Ishikawa (cell line): Measurements from ENCODE around the gene KPTN.

ENCODE experiments used
- CEBPB ChIP-seq: IDR thresholded peaks from 2 replicates; pipeline ENCODE4 v1.6.1; 2012
- CREB1 ChIP-seq: IDR thresholded peaks from 2 replicates; pipeline ENCODE4 v1.6.1; 2012; ENCODE audit warnings: low read depth
- EGR1 ChIP-seq: IDR thresholded peaks from 2 replicates; pipeline ENCODE4 v1.6.1; 2012
- EP300 ChIP-seq: IDR thresholded peaks from 2 replicates; pipeline ENCODE4 v1.6.1; 2012; ENCODE audit warnings: borderline replicate concordance
- FOXM1 ChIP-seq: IDR thresholded peaks from 2 replicates; pipeline ENCODE4 v1.6.1; 2012; ENCODE audit warnings: low read depth, borderline replicate concordance
- MAX ChIP-seq: IDR thresholded peaks from 2 replicates; pipeline ENCODE4 v1.6.1; 2012
- NFIC ChIP-seq: IDR thresholded peaks from 2 replicates; pipeline ENCODE4 v1.6.1; 2012
- RAD21 ChIP-seq: IDR thresholded peaks from 2 replicates; pipeline ENCODE4 v1.6.1; 2012; ENCODE audit warnings: low read depth
- REST ChIP-seq: IDR thresholded peaks from 2 replicates; pipeline ENCODE4 v1.6.1; 2012; ENCODE audit warnings: low read depth, mild to moderate bottlenecking
- TAF1 ChIP-seq: IDR thresholded peaks from 2 replicates; pipeline ENCODE4 v1.6.1; 2012; ENCODE audit warnings: low read depth, mild to moderate bottlenecking
- TCF12 ChIP-seq: IDR thresholded peaks from 2 replicates; pipeline ENCODE4 v1.6.1; 2012; ENCODE audit warnings: low read depth
- TEAD4 ChIP-seq: IDR thresholded peaks from 2 replicates; pipeline ENCODE4 v1.6.1; 2012
- USF1 ChIP-seq: IDR thresholded peaks from 2 replicates; pipeline ENCODE4 v1.6.1; 2012
- YY1 ChIP-seq: IDR thresholded peaks from 2 replicates; pipeline ENCODE4 v1.6.1; 2012; ENCODE audit warnings: low read depth
- ZBTB7A ChIP-seq: IDR thresholded peaks from 2 replicates; pipeline ENCODE4 v1.6.1; 2012; ENCODE audit warnings: low read depth

KPTN gene

GRCh38 chr19:47446534-47447469, 37.2 kb downstream of the KPTN start:
- no peak for TF ChIP-seq EGR1
- no peak for TF ChIP-seq MAX
- no peak for TF ChIP-seq NFIC
- TF ChIP-seq CEBPB: no peak
- TF ChIP-seq FOXM1: no peak
- TF ChIP-seq TEAD4: no peak
- TF ChIP-seq USF1: no peak
- no peak for TF ChIP-seq YY1
- no peak for TF ChIP-seq TCF12
- no peak for TF ChIP-seq CREB1
- no peak for TF ChIP-seq RAD21
- TF ChIP-seq TAF1: no peak
- no peak for TF ChIP-seq ZBTB7A
- no peak for TF ChIP-seq EP300
- no peak for TF ChIP-seq REST

- TF ChIP-seq NFIC (no peak), TEAD4 (no peak), EGR1 (peak; percentile 99), ZBTB7A (no peak), CEBPB (no peak), RAD21 (no peak), FOXM1 (no peak), EP300 (no peak), TCF12 (no peak), MAX (no peak), CREB1 (no peak), REST (peak; percentile 6; the same call in 1 of the 2 replicates), USF1 (no peak)
Measured at GRCh38 chr19:47445937-47446402, 38.0 kb downstream of the KPTN start.

- TF ChIP-seq EGR1: no peak
- no peak for TF ChIP-seq MAX
- TF ChIP-seq TAF1: no peak
- TF ChIP-seq CEBPB: no peak
- TF ChIP-seq YY1: no peak
- TF ChIP-seq CREB1: no peak
- TF ChIP-seq REST: 0 out of 2 replicates have a peak, but pooled peaks have one; percentile 4
- no peak for TF ChIP-seq ZBTB7A
- no peak for TF ChIP-seq NFIC
Measured at GRCh38 chr19:47445527-47445926, 38.5 kb downstream of the KPTN start.

GRCh38 chr19:47444388-47444821, 39.6 kb downstream of the KPTN start:
- TF ChIP-seq TEAD4 (0 out of 2 replicates have a peak, but pooled peaks have one; percentile 7), USF1 (no peak), NFIC (no peak), RAD21 (no peak), CEBPB (no peak), REST (peak; percentile 97), TAF1 (no peak), EGR1 (peak; percentile 92), ZBTB7A (peak; percentile 75; the same call in 1 of the 2 replicates), MAX (no peak), TCF12 (no peak), YY1 (no peak), CREB1 (no peak), FOXM1 (no peak), EP300 (no peak)
